Measurements from ENCODE around the gene ZNF778. TPM values are rescaled to one million over a fixed set of nuclear protein-coding genes. Genes with fewer than 3 reads are reported as not detected.
"Not testable (repeated sequence)": the region's sequence is repeated elsewhere in the genome, so short reads cannot be mapped to it uniquely, and the experiment has no call there.

Gene ZNF778
- total and polyA plus RNA-seq, 11 donors: 1.6 to 14.6 (median 9.2) TPM

- DNase-seq: peak in 1 of 5 donors; percentile 33
- 43 to 54% (median 47%) methylated on average over 6 to 13 of the region's 13 CpGs for WGBS, 4 donors
- no peaks in the 10 kb centered on the region for H3K36me3 ChIP-seq
Measured at GRCh38 chr16:89183463-89183862, 34.0 kb upstream of the ZNF778 start.

GRCh38 chr16:89183975-89184676 lies 33.4 kb upstream of the ZNF778 start:
- ATAC-seq (no peak), DNase-seq (peak in 2 of 5 donors; percentile 24 to 44)
- H3K36me3 ChIP-seq: no peaks in the 10 kb centered on the region
- 66 to 71% (median 71%) methylated on average over 26 of the region's 26 CpGs for WGBS, 4 donors
- TF ChIP-seq CTCF (IDR thresholded peaks at IDR 0.05) (no peak), POLR2A (IDR thresholded peaks at IDR 0.05) (no peak)
- H3K4me1 ChIP-seq: no peaks in the 10 kb centered on the region
- no peak overlapping the region for H3K27ac ChIP-seq
- no peak overlapping the region for H3K4me3 ChIP-seq
- peaks cover 0 to 25% (median 4%) of the 10 kb centered on the region in 9 donors for H3K27me3 ChIP-seq
- H3K9me3 ChIP-seq: no peaks in the 10 kb centered on the region
- intact Hi-C loops (cut with DNase I): no loop called here

More at GRCh38 chr16:89183463-89183862, 34.0 kb upstream of the ZNF778 start:
- ATAC-seq: no peak
- Histone ChIP-seq H3K4me3 (no peak overlapping the region), H3K9me3 (no peaks in the 10 kb centered on the region), H3K27ac (no peak overlapping the region), H3K27me3 (peaks cover 0 to 29% (median 4%) of the 10 kb centered on the region in 9 donors), H3K4me1 (no peaks in the 10 kb centered on the region)
- intact Hi-C loops (cut with DNase I): no loop called here
- TF ChIP-seq POLR2A (IDR thresholded peaks at IDR 0.05): no peak
- TF ChIP-seq CTCF (IDR thresholded peaks at IDR 0.05): no peak

- TF ChIP-seq CTCF (IDR thresholded peaks at IDR 0.05) (no peak), POLR2A (IDR thresholded peaks at IDR 0.05) (no peak)
- H3K36me3 ChIP-seq: no peaks in the 10 kb centered on the region
- no peak overlapping the region for H3K4me3 ChIP-seq
- H3K27me3 ChIP-seq: peaks cover 0 to 20% (median 4%) of the 10 kb centered on the region in 9 donors
- intact Hi-C loops (cut with DNase I): no loop called here
- no peaks in the 10 kb centered on the region for H3K9me3 ChIP-seq
- H3K27ac ChIP-seq: no peak overlapping the region
- WGBS, 4 donors: 65 to 86% (median 76%) methylated on average over 9 of the region's 9 CpGs
- DNase-seq (peak in 1 of 5 donors; percentile 17), ATAC-seq (no peak)
- no peaks in the 10 kb centered on the region for H3K4me1 ChIP-seq
Measured at GRCh38 chr16:89184677-89184932, 32.9 kb upstream of the ZNF778 start.

GRCh38 chr16:89184933-89185794 lies 32.3 kb upstream of the ZNF778 start:
- no peak for TF ChIP-seq POLR2A (IDR thresholded peaks at IDR 0.05)
- TF ChIP-seq CTCF (IDR thresholded peaks at IDR 0.05): no peak
- Histone ChIP-seq H3K27ac (no peak overlapping the region), H3K4me1 (no peaks in the 10 kb centered on the region), H3K36me3 (no peaks in the 10 kb centered on the region), H3K27me3 (peaks cover 0 to 16% (median 4%) of the 10 kb centered on the region in 9 donors), H3K4me3 (no peak overlapping the region), H3K9me3 (no peaks in the 10 kb centered on the region)
- DNase-seq (peak in 1 of 5 donors; percentile 62), ATAC-seq (no peak)
- intact Hi-C loops (cut with DNase I): no loop called here
- 73 to 79% (median 76%) methylated on average over 29 to 48 of the region's 48 CpGs for WGBS, 4 donors

GRCh38 chr16:89185887-89186592 lies 31.5 kb upstream of the ZNF778 start:
- DNase-seq; intact Hi-C loops (cut with DNase I); H3K27ac ChIP-seq; H3K27me3 ChIP-seq; H3K4me1 ChIP-seq; H3K4me3 ChIP-seq; ATAC-seq; H3K36me3 ChIP-seq; H3K9me3 ChIP-seq: not testable (repeated sequence)
- 92 to 96% (median 94%) methylated on average over 21 to 30 of the region's 30 CpGs for WGBS, 4 donors

- H3K4me3 ChIP-seq; intact Hi-C loops (cut with DNase I); H3K27me3 ChIP-seq; H3K27ac ChIP-seq; H3K9me3 ChIP-seq; ATAC-seq; H3K36me3 ChIP-seq; H3K4me1 ChIP-seq: not testable (repeated sequence)
- DNase-seq: peak in 1 of 5 donors; percentile 3
- WGBS, 4 donors: 88 to 96% (median 91%) methylated on average over 19 to 20 of the region's 20 CpGs
Measured at GRCh38 chr16:89186593-89187031, 30.9 kb upstream of the ZNF778 start.
